ENCODE results near the gene PCDHGA1. TPM values are rescaled to one million over a fixed set of nuclear protein-coding genes. Genes with fewer than 3 reads are reported as not detected.

The PCDHGA1 gene
- total and polyA plus RNA-seq, 2 of the 4 experiments (the other 2 are of a cell fraction): 0.90 to 0.92 TPM

GRCh38 chr5:141519605-141520565, 189.6 kb downstream of the PCDHGA1 start:
- H2BK120ac ChIP-seq (ENCODE audit: low read depth, low read length): peak overlapping the region; percentile 82; the same call in 1 of the 2 replicates
- H4K91ac ChIP-seq (ENCODE audit: insufficient read depth, low read depth, low read length): no peak overlapping the region
- no peak overlapping the region for H3K4me2 ChIP-seq (ENCODE audit: low read depth, low read length)
- peak overlapping the region; percentile 35; the same call in 1 of the 2 replicates for H2AK5ac ChIP-seq (ENCODE audit: low read depth, low read length)
- no peak overlapping the region for H4K8ac ChIP-seq (ENCODE audit: low read depth in 2 of 2, low read length in 2 of 2)
- peaks cover 47% of the 10 kb centered on the region for H3K4me1 ChIP-seq (ENCODE audit: control insufficient read depth, insufficient read depth, low read length)
- H4K20me1 ChIP-seq (ENCODE audit: insufficient read depth, low read length): no peaks in the 10 kb centered on the region
- ATAC-seq (ENCODE audit: low read depth) (no peak), DNase-seq (peak; percentile 43)
- in situ Hi-C loops (cut with MboI; ENCODE audit: low sequenced_read_pairs): loop anchor here (5.0 kb wide), 1 partner anchor 43 kb away; the partner anchor contains the start of gene PCDHGC3
- no peak overlapping the region for H3K56ac ChIP-seq (ENCODE audit: extremely low read depth, insufficient read depth, low read length)
- peak overlapping the region; percentile 53; the same call in 1 of the 3 replicates for H2BK15ac ChIP-seq (ENCODE audit: low read depth, low read length)
- no peak for TF ChIP-seq MAZ (IDR thresholded peaks at IDR 0.05; ENCODE audit: borderline replicate concordance, low read depth, low read length)
- TF ChIP-seq RCOR1 (IDR thresholded peaks at IDR 0.05; ENCODE audit: insufficient replicate concordance, low read length): no peak
- TF ChIP-seq BHLHE40 (IDR thresholded peaks at IDR 0.05; ENCODE audit: low read depth, low read length): no peak
- no peak for TF ChIP-seq POLR2A (IDR thresholded peaks at IDR 0.05; ENCODE audit: low read depth, low read length)
- no peak for TF ChIP-seq ELK1 (IDR thresholded peaks at IDR 0.05; ENCODE audit: borderline replicate concordance, low read depth, low read length)
- no peak for TF ChIP-seq CEBPB (IDR thresholded peaks at IDR 0.05; ENCODE audit: low read depth, low read length)
- TF ChIP-seq NFE2L2 (IDR thresholded peaks at IDR 0.05; ENCODE audit: low read depth, low read length): no peak
- no peak for TF ChIP-seq CHD1 (IDR thresholded peaks at IDR 0.05; ENCODE audit: low read depth, low read length)
- no peak for TF ChIP-seq SMC3 (IDR thresholded peaks at IDR 0.05; ENCODE audit: low read depth, low read length)
- TF ChIP-seq CTCF (conservative IDR thresholded peaks at IDR 0.05; ENCODE audit: low read depth, low read length): no peak
- no peaks in the 10 kb centered on the region for H3K27me3 ChIP-seq (ENCODE audit: control insufficient read depth, insufficient read depth, low read length)
- dilution Hi-C loops (cut with HindIII; ENCODE audit: low sequenced_read_pairs, unreplicated experiment): no loop called here
- no peak overlapping the region for H2AK9ac ChIP-seq (replicated peaks; ENCODE audit: low read depth, low read length, poor library complexity)
- H4K5ac ChIP-seq (ENCODE audit: low read depth, low read length): no peak overlapping the region
- H3K79me1 ChIP-seq (ENCODE audit: low read depth in 1 of 2, low read length in 2 of 2): peaks cover 6 to 54% of the 10 kb centered on the region in 2 experiments; a peak in 3 of 4 replicates
- H3K9me3 ChIP-seq (ENCODE audit: control insufficient read depth, insufficient read depth, low read length): no peaks in the 10 kb centered on the region
- H3K36me3 ChIP-seq (ENCODE audit: control insufficient read depth, insufficient read depth, low read length): peaks cover 5% of the 10 kb centered on the region
- H3K4ac ChIP-seq (ENCODE audit: low read depth, low read length): peak overlapping the region; percentile 35
- no TSS peak for BruUV-seq (replicated peaks)
- H3K9ac ChIP-seq (ENCODE audit: low read depth, low read length): no peak overlapping the region
- ChIA-PET CTCF (interaction anchor here (1.3 to 1.8 kb wide), 2 partner anchors 44 to 102 kb away, joined by 3 to 9 read pairs; partner anchors contain the start of genes PCDHGB7 and PCDHGC3), POLR2A (ENCODE audit: unreplicated experiment) (no interaction called here)
- no peak overlapping the region for H3K27ac ChIP-seq (ENCODE audit: insufficient read depth, low read length)
- 100% methylated on average over 1 of the region's 3 CpGs; no CpG with 5 or more reads in 1 of the 2 experiments for WGBS, 2 experiments (ENCODE audit: extremely low coverage in 2 of 2, insufficient read length in 1 of 2)
- no peak overlapping the region; the same call in 1 of the 2 replicates for H3K18ac ChIP-seq (ENCODE audit: low read depth, low read length)
- no peak overlapping the region for H3K4me3 ChIP-seq (ENCODE audit: insufficient read depth, low read depth, low read length)
- no peak overlapping the region; the same call in 1 of the 2 replicates for H3K14ac ChIP-seq (replicated peaks; ENCODE audit: low read depth, low read length)
- intact Hi-C loops (cut with micrococcal nuclease): no loop called here
- H2BK20ac ChIP-seq (ENCODE audit: low read depth, low read length): peak overlapping the region; percentile 5; the same call in 1 of the 2 replicates
- no peak overlapping the region for H2AFZ ChIP-seq (replicated peaks; ENCODE audit: low read length, poor library complexity)
- no peak overlapping the region for H3K23ac ChIP-seq (ENCODE audit: low read depth, low read length)
- H2BK5ac ChIP-seq (ENCODE audit: low read depth, low read length, poor library complexity, severe bottlenecking): no peak overlapping the region
- peaks cover 31% of the 10 kb centered on the region for H3K9me1 ChIP-seq (ENCODE audit: insufficient read depth, low read length)
